Loucy (cell line): ENCODE data around the gene ATP5ME.

Source experiments
- H2AFZ ChIP-seq: fragments of 200-600 bp; sonication (generic); 2 replicates; pipeline ENCODE4 v1.6.0; 2016; ENCODE audit warnings: antibody characterized with exemption, mild to moderate bottlenecking, low read length, moderate library complexity
- H3F3A ChIP-seq: fragments of 200-600 bp; 2 replicates; pipeline ENCODE4 v1.6.0; 2016; ENCODE audit warnings: antibody characterized with exemption, low read depth, mild to moderate bottlenecking
- H3K27me3 ChIP-seq: fragments of 200-600 bp; sonication (generic); 2 replicates; pipeline ENCODE4 v1.6.1; 2014; ENCODE audit warnings: low read length, mild to moderate bottlenecking; ENCODE audit not compliant: insufficient read depth, poor library complexity, severe bottlenecking
- H3K36me3 ChIP-seq: fragments of 200-600 bp; sonication (generic); 2 replicates; pipeline ENCODE4 v1.6.1; 2016; ENCODE audit warnings: low read length; ENCODE audit not compliant: insufficient read depth
- H3K4me1 ChIP-seq: fragments of 200-600 bp; sonication (generic); 2 replicates; pipeline ENCODE4 v1.5.1; 2014; ENCODE audit warnings: low read length, mild to moderate bottlenecking; ENCODE audit not compliant: insufficient read depth, poor library complexity, severe bottlenecking
- H3K4me2 ChIP-seq: fragments of 200-600 bp; sonication (generic); 2 replicates; pipeline ENCODE4 v1.6.0; 2014; ENCODE audit warnings: antibody characterized with exemption, low read length, low read depth, mild to moderate bottlenecking; ENCODE audit not compliant: poor library complexity, severe bottlenecking
- H3K4me3 ChIP-seq: fragments of 200-600 bp; sonication (generic); 2 replicates; pipeline ENCODE4 v1.5.1; 2014; ENCODE audit warnings: low read length, mild to moderate bottlenecking, mixed read lengths; ENCODE audit not compliant: poor library complexity, severe bottlenecking
- H3K79me2 ChIP-seq: fragments of 200-600 bp; sonication (generic); 2 replicates; pipeline ENCODE4 v1.6.1; 2014; ENCODE audit warnings: low read length; ENCODE audit not compliant: insufficient read depth
- H3K9ac ChIP-seq: fragments of 200-600 bp; sonication (generic); 2 replicates; pipeline ENCODE4 v1.6.0; 2014; ENCODE audit warnings: mild to moderate bottlenecking, low read depth, low read length, moderate library complexity; ENCODE audit not compliant: poor library complexity, severe bottlenecking
- H3K9me2 ChIP-seq: fragments of 200-600 bp; sonication (generic); replicated peaks from 2 replicates; pipeline ENCODE4 v1.6.1; 2016; ENCODE audit warnings: low read depth, low read length, mixed read lengths
- H3K9me3 ChIP-seq: fragments of 200-600 bp; sonication (generic); 2 replicates; pipeline ENCODE4 v1.6.1; 2014; ENCODE audit warnings: mild to moderate bottlenecking, antibody characterized with exemption, low read length, low read depth; ENCODE audit not compliant: insufficient read depth
- H4K20me1 ChIP-seq: fragments of 200-600 bp; sonication (generic); 2 replicates; pipeline ENCODE4 v1.6.0; 2014; ENCODE audit warnings: antibody characterized with exemption, low read length, mild to moderate bottlenecking; ENCODE audit not compliant: insufficient read depth, poor library complexity, severe bottlenecking
- EZH2phosphoT487 ChIP-seq: fragments of 200-600 bp; IDR thresholded peaks from 2 replicates; pipeline ENCODE4 v1.6.1; 2018; ENCODE audit warnings: antibody characterized with exemption, mild to moderate bottlenecking, moderate library complexity, borderline replicate concordance
- TF ChIP-seq, protein P1 (sequence below): fragments of 200-600 bp; sonication (generic); conservative IDR thresholded peaks from 2 replicates; pipeline ENCODE4 v1.5.1; 2014; ENCODE audit warnings: mild to moderate bottlenecking, antibody characterized with exemption, low read length

ATP5ME gene

DNA sequence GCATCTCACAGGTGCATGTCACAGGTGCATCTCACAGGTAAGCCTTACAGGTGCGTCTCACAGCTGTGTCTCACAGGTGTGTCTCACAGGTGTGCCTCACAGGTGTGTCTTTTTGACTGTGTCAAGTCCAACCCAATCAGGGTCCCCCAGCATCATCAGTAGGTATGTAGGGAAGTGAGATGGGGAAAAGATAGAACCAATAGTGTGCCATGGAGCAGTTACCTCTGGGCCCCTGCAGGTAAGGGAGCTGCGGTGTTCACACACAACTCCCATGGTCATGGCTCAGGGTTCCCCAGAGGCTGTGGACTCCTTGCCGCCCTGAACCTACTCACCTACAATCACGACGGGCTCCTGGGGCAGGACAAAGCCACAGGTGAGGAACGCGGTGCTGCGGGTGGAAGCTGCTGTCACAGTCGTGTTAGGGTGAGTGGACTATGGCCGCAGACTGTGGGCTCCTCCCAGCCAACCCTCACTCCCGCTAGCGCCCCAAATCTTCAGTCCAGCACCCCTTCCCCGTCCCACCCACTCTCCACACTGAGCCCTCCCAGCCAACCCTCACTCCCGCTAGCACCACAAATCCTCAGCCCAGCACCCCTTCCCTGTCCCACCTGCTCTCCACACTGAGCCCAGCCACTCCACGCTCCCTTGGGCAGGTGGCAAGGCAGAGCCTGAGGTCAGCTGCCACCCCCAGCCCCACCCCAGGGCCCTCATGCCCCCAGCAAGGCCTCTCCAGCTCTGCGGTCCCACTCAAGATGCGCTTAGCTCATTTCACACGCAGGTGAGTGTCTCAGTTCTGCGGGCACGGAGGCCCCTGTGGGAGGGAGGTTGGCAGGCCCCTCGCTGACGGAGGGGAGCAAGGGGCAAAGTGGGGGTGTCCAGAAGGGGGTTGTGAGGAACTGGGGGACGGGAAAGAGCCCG is 50.8 kb downstream of the ATP5ME start:
- TF ChIP-seq, protein P1, sequence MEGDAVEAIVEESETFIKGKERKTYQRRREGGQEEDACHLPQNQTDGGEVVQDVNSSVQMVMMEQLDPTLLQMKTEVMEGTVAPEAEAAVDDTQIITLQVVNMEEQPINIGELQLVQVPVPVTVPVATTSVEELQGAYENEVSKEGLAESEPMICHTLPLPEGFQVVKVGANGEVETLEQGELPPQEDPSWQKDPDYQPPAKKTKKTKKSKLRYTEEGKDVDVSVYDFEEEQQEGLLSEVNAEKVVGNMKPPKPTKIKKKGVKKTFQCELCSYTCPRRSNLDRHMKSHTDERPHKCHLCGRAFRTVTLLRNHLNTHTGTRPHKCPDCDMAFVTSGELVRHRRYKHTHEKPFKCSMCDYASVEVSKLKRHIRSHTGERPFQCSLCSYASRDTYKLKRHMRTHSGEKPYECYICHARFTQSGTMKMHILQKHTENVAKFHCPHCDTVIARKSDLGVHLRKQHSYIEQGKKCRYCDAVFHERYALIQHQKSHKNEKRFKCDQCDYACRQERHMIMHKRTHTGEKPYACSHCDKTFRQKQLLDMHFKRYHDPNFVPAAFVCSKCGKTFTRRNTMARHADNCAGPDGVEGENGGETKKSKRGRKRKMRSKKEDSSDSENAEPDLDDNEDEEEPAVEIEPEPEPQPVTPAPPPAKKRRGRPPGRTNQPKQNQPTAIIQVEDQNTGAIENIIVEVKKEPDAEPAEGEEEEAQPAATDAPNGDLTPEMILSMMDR: no peak
- no peak for TF ChIP-seq EZH2phosphoT487
- H3K4me3 ChIP-seq: no peak overlapping the region

More for the DNA sequence above, 50.8 kb downstream of the ATP5ME start:
- H3K9me2 ChIP-seq: no peaks in the 10 kb centered on the region
- H3K36me3 ChIP-seq: no peaks in the 10 kb centered on the region
- peaks cover 28% of the 10 kb centered on the region; the same call in 1 of the 2 replicates for H3K9me3 ChIP-seq
- H3K79me2 ChIP-seq: no peaks in the 10 kb centered on the region
- no peaks in the 10 kb centered on the region for H3F3A ChIP-seq
- no peak overlapping the region for H2AFZ ChIP-seq
- no peaks in the 10 kb centered on the region for H3K27me3 ChIP-seq
- no peak overlapping the region for H3K9ac ChIP-seq
- H3K4me2 ChIP-seq: no peak overlapping the region
- no peaks in the 10 kb centered on the region for H4K20me1 ChIP-seq
- H3K4me1 ChIP-seq: no peaks in the 10 kb centered on the region
